ENCODE measurements around the gene PARP11. TPM values are rescaled to one million over a fixed set of nuclear protein-coding genes. Genes with fewer than 3 reads are reported as not detected.

PARP11 gene
- total and polyA plus RNA-seq, 2 donors (not counting 3 experiments of a cell fraction or from before 2014, with no cell fraction given) = 3.0 to 4.9 TPM

GRCh38 chr12:3885277-3886094, 12.3 kb upstream of the PARP11 start:
- Histone ChIP-seq H3K36me3 (ENCODE audit: control insufficient read depth in 2 of 2, extremely low read depth in 1 of 2, insufficient read depth in 2 of 2, low read length in 2 of 2) (no peaks in the 10 kb centered on the region), H3K4me3 (replicated peaks in 1 of 3; ENCODE audit: insufficient read depth in 1 of 3, low read depth in 1 of 3, low read length in 3 of 3) (peak overlapping the region in 1 of 3 experiments; percentile 50), H3K9ac (replicated peaks; ENCODE audit: extremely low read depth, insufficient read depth, low read length) (no peak overlapping the region), H3K4me2 (ENCODE audit: insufficient read depth, low read length) (peak overlapping the region; percentile 37), H3K4me1 (ENCODE audit: control insufficient read depth, extremely low read depth, insufficient read depth, low read length) (no peaks in the 10 kb centered on the region), H2AFZ (ENCODE audit: low read depth, low read length) (peak overlapping the region; percentile 35), H3K9me3 (replicated peaks; ENCODE audit: control insufficient read depth, insufficient read depth, low read length) (no peaks in the 10 kb centered on the region), H4K20me1 (replicated peaks; ENCODE audit: control insufficient read depth, extremely low read depth, insufficient read depth, low read length) (no peaks in the 10 kb centered on the region), H3K9me1 (replicated peaks; ENCODE audit: control insufficient read depth, extremely low read depth, insufficient read depth, low read length) (no peaks in the 10 kb centered on the region), H3K27ac (ENCODE audit: insufficient read depth, low read depth, low read length) (no peak overlapping the region), H3K27me3 (ENCODE audit: control insufficient read depth in 2 of 2, insufficient read depth in 2 of 2, low read length in 2 of 2) (peaks cover 0 to 5% of the 10 kb centered on the region in 2 experiments), H3K79me2 (ENCODE audit: control insufficient read depth, insufficient read depth, low read length) (no peaks in the 10 kb centered on the region)
- TF ChIP-seq CTCF (IDR thresholded peaks at IDR 0.05; ENCODE audit: extremely low read depth in 1 of 2, insufficient read depth in 1 of 2, low read depth in 1 of 2, low read length in 2 of 2) (peak; percentile 55 to 61), POLR2AphosphoS5 (IDR thresholded peaks at IDR 0.05; ENCODE audit: insufficient read depth, low read depth, low read length) (no peak)
- ChIA-PET CTCF (interaction anchor here (0.6 to 11.6 kb wide), 24 partner anchors 9 to 620 kb away, joined by 3 to 464 read pairs (median 3); partner anchors contain the start of genes CCND2 and PARP11), POLR2A (interaction anchor here (0.7 kb wide), 1 partner anchor 146 kb away, joined by 3 read pairs; no protein-coding TSS in a partner anchor)
- dilution Hi-C loops (cut with MboI; ENCODE audit: extremely low pct_ligation_motif_present, low sequenced_read_pairs) (no loop called here), intact Hi-C loops (cut with micrococcal nuclease) (loop anchor here (1.0 kb wide), 2 partner anchors 152 to 392 kb away; no protein-coding TSS in a partner anchor)
- peak; percentile 57 for DNase-seq (ENCODE audit: low read depth, low spot score)
- FAIRE-seq = peak; percentile 82
- no TSS peak for BruUV-seq (replicated peaks)

DNA sequence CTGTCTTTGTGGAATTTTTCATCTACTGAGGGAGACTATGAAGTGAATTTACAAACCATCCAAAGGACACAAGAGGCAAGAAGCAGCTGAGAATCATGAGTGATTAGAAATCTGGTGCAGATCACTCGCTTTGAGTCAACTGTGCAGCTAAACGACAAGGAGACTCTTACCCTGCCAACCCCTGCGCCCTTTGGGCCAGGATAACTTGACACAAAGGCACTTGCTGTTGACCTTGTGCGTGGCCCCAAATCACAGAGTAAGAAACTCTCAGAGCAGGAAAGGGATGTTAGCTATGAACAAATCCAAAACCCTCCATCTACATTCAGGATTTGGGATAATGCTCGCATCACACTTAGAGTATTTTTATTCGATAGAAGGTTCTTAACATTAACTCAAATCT, 11.5 kb upstream of the PARP11 start:
- Histone ChIP-seq H2AFZ (ENCODE audit: low read depth, low read length) (no peak overlapping the region), H3K9me3 (replicated peaks; ENCODE audit: control insufficient read depth, insufficient read depth, low read length) (no peaks in the 10 kb centered on the region), H3K27me3 (ENCODE audit: control insufficient read depth in 2 of 2, insufficient read depth in 2 of 2, low read length in 2 of 2) (peaks cover 0 to 5% of the 10 kb centered on the region in 2 experiments), H3K9ac (replicated peaks; ENCODE audit: extremely low read depth, insufficient read depth, low read length) (no peak overlapping the region), H3K9me1 (replicated peaks; ENCODE audit: control insufficient read depth, extremely low read depth, insufficient read depth, low read length) (no peaks in the 10 kb centered on the region), H3K4me3 (replicated peaks in 1 of 3; ENCODE audit: insufficient read depth in 1 of 3, low read depth in 1 of 3, low read length in 3 of 3) (no peak overlapping the region), H3K36me3 (ENCODE audit: control insufficient read depth in 2 of 2, extremely low read depth in 1 of 2, insufficient read depth in 2 of 2, low read length in 2 of 2) (no peaks in the 10 kb centered on the region), H4K20me1 (replicated peaks; ENCODE audit: control insufficient read depth, extremely low read depth, insufficient read depth, low read length) (no peaks in the 10 kb centered on the region), H3K4me2 (ENCODE audit: insufficient read depth, low read length) (no peak overlapping the region), H3K79me2 (ENCODE audit: control insufficient read depth, insufficient read depth, low read length) (no peaks in the 10 kb centered on the region), H3K27ac (ENCODE audit: insufficient read depth, low read depth, low read length) (no peak overlapping the region), H3K4me1 (ENCODE audit: control insufficient read depth, extremely low read depth, insufficient read depth, low read length) (no peaks in the 10 kb centered on the region)
- TF ChIP-seq MYC (IDR thresholded peaks at IDR 0.05; ENCODE audit: low read depth, low read length) = no peak
- no peak for TF ChIP-seq POLR2A (IDR thresholded peaks at IDR 0.05; ENCODE audit: low read depth, low read length)
- TF ChIP-seq JUN (IDR thresholded peaks at IDR 0.05; ENCODE audit: borderline replicate concordance, insufficient read depth, insufficient read length, low read depth) = no peak
- TF ChIP-seq, protein P1, sequence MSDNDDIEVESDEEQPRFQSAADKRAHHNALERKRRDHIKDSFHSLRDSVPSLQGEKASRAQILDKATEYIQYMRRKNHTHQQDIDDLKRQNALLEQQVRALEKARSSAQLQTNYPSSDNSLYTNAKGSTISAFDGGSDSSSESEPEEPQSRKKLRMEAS (IDR thresholded peaks at IDR 0.05; ENCODE audit: insufficient read depth, insufficient read length) = no peak
- no peak for TF ChIP-seq EZH2 (IDR thresholded peaks at IDR 0.05; ENCODE audit: borderline replicate concordance, low read depth, low read length, severe bottlenecking)
- no peak for TF ChIP-seq CTCF (IDR thresholded peaks at IDR 0.05; ENCODE audit: extremely low read depth in 1 of 2, insufficient read depth in 1 of 2, low read depth in 1 of 2, low read length in 2 of 2)
- no peak for TF ChIP-seq GATA2 (IDR thresholded peaks at IDR 0.05; ENCODE audit: insufficient read depth, insufficient read length, low read depth, low read length)
- TF ChIP-seq POLR2AphosphoS5 (IDR thresholded peaks at IDR 0.05; ENCODE audit: insufficient read depth, low read depth, low read length) = no peak
- TF ChIP-seq FOS (IDR thresholded peaks at IDR 0.05; ENCODE audit: borderline replicate concordance, insufficient read depth, low read length) = no peak
- DNase-seq (ENCODE audit: low read depth, low spot score) (no peak), FAIRE-seq (no peak)
- ChIA-PET CTCF (interaction anchor here (0.6 to 11.6 kb wide), 19 partner anchors 11 to 621 kb away, joined by 3 to 464 read pairs (median 6); partner anchors contain the start of genes CCND2 and PARP11), POLR2A (no interaction called here)
- BruUV-seq (replicated peaks) = no TSS peak
- intact Hi-C loops (cut with micrococcal nuclease) = loop anchor here (1.0 kb wide), 2 partner anchors 153 to 393 kb away; no protein-coding TSS in a partner anchor
- dilution Hi-C loops (cut with MboI; ENCODE audit: extremely low pct_ligation_motif_present, low sequenced_read_pairs) = no loop called here

All from endothelial cell of umbilical vein (primary cell).